ENCODE results near the gene BAHCC1. TPM values are rescaled to one million over a fixed set of nuclear protein-coding genes. Genes with fewer than 3 reads are reported as not detected.

The BAHCC1 gene
- total RNA-seq, 1 donor from 2014 or later, result 61.3 TPM

DNA sequence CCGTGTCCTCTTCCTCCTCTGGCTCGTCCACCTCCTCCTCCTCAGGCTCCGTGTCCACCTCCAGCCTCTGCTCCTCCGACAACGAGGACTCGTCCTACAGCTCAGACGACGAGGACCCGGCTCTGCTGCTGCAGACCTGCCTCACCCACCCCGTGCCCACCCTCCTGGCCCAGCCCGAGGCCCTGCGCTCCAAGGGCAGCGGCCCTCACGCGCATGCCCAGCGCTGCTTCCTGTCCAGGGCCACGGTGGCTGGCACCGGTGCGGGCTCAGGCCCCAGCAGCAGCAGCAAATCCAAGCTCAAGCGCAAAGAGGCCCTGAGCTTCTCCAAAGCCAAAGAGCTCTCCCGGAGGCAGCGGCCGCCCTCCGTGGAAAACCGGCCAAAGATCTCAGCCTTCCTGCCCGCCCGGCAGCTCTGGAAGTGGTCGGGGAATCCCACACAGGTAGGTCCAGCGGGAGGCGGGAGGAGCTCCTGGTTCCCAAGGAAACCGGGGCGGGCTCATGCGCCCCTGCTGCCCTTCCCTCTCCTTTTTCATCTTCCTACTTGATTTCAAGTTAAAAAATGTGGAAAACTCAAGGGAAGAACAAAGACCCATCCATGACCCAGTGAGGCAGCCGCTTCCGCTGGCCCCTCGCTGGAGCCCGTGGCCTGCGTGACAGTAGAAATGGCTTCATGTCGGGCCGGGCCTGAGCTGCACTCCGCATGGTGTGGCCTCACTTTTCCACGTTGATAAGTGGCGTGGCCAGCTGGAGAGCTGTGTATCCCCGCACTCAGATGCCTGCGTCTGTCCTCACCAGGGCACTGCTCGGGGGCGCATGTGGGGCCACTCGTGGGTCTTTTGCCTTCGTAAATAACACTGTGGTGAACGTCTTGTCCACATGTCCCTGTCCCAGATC lies 66.6 kb downstream of the BAHCC1 start:
- no peaks in the 10 kb centered on the region for H3K9me3 Mint-ChIP-seq
- H3K4me1 Mint-ChIP-seq, result peaks cover 17% of the 10 kb centered on the region
- DNase-seq (ENCODE audit: low read depth, low spot score), result no peak
- peaks cover 5% of the 10 kb centered on the region for H3K36me3 Mint-ChIP-seq (ENCODE audit: low read depth)
- no peak overlapping the region for H3K27ac Mint-ChIP-seq (ENCODE audit: unreplicated experiment)
- H3K4me3 Mint-ChIP-seq, result no peak overlapping the region
- TF ChIP-seq, protein P1, sequence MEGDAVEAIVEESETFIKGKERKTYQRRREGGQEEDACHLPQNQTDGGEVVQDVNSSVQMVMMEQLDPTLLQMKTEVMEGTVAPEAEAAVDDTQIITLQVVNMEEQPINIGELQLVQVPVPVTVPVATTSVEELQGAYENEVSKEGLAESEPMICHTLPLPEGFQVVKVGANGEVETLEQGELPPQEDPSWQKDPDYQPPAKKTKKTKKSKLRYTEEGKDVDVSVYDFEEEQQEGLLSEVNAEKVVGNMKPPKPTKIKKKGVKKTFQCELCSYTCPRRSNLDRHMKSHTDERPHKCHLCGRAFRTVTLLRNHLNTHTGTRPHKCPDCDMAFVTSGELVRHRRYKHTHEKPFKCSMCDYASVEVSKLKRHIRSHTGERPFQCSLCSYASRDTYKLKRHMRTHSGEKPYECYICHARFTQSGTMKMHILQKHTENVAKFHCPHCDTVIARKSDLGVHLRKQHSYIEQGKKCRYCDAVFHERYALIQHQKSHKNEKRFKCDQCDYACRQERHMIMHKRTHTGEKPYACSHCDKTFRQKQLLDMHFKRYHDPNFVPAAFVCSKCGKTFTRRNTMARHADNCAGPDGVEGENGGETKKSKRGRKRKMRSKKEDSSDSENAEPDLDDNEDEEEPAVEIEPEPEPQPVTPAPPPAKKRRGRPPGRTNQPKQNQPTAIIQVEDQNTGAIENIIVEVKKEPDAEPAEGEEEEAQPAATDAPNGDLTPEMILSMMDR (conservative IDR thresholded peaks at IDR 0.05), result no peak
- H3K27me3 Mint-ChIP-seq (ENCODE audit: low read depth), result peaks cover 4% of the 10 kb centered on the region

DNA sequence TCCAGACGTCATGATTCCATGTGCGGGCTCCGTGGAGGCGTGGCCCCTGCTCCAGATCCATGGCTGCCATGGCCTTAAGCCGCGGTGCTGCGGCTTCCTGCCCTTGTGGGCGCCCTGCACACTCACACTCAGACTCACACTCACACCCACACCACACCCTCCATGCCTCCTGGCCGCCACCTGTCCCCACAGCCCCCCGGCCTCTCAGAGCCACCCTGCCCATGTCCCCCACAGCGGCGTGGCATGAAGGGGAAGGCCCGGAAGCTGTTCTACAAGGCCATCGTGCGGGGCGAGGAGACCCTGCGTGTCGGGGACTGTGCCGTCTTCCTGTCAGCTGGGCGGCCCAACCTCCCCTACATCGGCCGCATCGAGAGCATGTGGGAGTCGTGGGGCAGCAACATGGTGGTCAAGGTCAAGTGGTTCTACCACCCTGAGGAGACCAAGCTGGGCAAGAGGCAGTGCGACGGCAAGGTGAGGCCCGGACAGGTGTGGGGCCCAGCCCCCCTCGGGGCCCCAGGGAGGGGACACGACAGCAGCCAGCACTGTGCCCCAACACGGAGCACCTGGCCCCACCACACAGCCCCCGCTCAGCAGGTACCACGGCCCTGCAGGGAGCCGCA lies 67.4 kb downstream of the BAHCC1 start:
- Mint-ChIP-seq H3K4me3 (no peak overlapping the region), H3K27ac (ENCODE audit: unreplicated experiment) (no peak overlapping the region), H3K27me3 (ENCODE audit: low read depth) (no peaks in the 10 kb centered on the region), H3K36me3 (ENCODE audit: low read depth) (peaks cover 5% of the 10 kb centered on the region), H3K4me1 (peaks cover 13% of the 10 kb centered on the region), H3K9me3 (no peaks in the 10 kb centered on the region)
- TF ChIP-seq, protein P1 (conservative IDR thresholded peaks at IDR 0.05), result no peak
- no peak for DNase-seq (ENCODE audit: low read depth, low spot score)

DNA sequence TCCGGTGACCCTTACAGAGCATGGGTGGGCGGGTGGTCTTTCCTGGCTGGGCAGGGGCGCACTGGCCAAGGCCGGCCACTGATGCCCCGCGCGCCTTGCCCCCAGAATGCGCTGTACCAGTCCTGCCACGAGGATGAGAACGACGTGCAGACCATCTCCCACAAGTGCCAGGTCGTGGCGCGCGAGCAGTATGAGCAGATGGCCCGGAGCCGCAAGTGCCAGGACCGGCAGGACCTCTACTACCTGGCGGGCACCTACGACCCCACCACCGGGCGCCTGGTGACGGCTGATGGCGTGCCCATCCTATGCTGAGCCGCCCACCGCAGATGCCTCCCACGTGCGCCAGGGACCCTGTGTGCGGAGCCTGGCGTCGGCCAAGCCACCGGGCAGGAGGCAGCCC lies 68.2 kb downstream of the BAHCC1 start:
- no peak overlapping the region for H3K4me3 Mint-ChIP-seq
- H3K36me3 Mint-ChIP-seq (ENCODE audit: low read depth), result peaks cover 5% of the 10 kb centered on the region
- no peaks in the 10 kb centered on the region for H3K9me3 Mint-ChIP-seq
- H3K27ac Mint-ChIP-seq (ENCODE audit: unreplicated experiment), result no peak overlapping the region
- no peaks in the 10 kb centered on the region for H3K27me3 Mint-ChIP-seq (ENCODE audit: low read depth)
- no peak for DNase-seq (ENCODE audit: low read depth, low spot score)
- peaks cover 17% of the 10 kb centered on the region for H3K4me1 Mint-ChIP-seq
- TF ChIP-seq, protein P1 (conservative IDR thresholded peaks at IDR 0.05), result no peak

DNA sequence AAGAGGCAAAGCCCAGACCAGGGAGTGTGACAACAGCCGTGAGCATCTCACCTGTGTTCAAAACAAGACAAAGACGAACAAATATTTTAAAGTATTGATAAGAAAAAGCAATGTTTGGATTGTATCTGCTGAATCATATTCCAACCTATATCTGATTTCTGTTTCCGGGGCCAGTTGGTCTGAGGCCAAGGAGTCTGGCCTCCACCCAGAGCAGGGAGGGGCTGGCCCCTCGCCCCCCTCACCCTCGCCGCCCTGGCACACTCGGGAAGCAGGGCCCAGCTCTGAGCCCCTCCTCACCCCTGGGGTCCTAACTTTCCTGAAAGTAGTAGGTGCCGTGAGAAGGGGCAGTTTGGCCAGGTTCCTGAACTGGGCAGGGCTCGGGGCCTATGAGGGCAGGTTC lies 69.3 kb downstream of the BAHCC1 start:
- TF ChIP-seq, protein P1 (conservative IDR thresholded peaks at IDR 0.05), result no peak
- Mint-ChIP-seq H3K9me3 (no peaks in the 10 kb centered on the region), H3K27me3 (ENCODE audit: low read depth) (no peaks in the 10 kb centered on the region), H3K4me1 (peaks cover 21% of the 10 kb centered on the region), H3K4me3 (peak overlapping the region; percentile 22), H3K36me3 (ENCODE audit: low read depth) (peaks cover 5% of the 10 kb centered on the region), H3K27ac (ENCODE audit: unreplicated experiment) (peak overlapping the region; percentile 50)
- DNase-seq (ENCODE audit: low read depth, low spot score), result no peak

DNA sequence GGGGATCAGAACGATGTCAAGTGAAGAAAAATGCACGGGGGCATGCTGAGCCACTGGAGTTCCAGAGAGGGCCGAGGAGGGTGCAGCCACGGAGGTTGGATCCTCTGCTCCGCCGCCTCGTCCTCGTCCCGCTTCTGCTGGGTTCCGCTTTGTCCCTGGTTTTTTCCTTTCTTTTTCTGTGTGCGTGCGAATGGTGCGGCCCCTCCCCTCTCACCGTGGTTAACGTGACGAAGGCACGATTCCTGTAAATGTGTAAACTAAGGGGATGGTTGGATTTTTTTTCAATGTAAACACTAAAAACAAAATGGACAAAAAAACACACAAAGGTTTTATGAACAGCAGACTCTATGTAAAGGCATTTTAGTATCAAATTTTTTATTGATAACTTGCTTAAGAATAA lies 70.7 kb downstream of the BAHCC1 start:
- H3K9me3 Mint-ChIP-seq, result no peaks in the 10 kb centered on the region
- no peak for DNase-seq (ENCODE audit: low read depth, low spot score)
- TF ChIP-seq, protein P1 (conservative IDR thresholded peaks at IDR 0.05), result no peak
- peak overlapping the region; percentile 91 for H3K27ac Mint-ChIP-seq (ENCODE audit: unreplicated experiment)
- H3K4me1 Mint-ChIP-seq, result peaks cover 29% of the 10 kb centered on the region
- H3K36me3 Mint-ChIP-seq (ENCODE audit: low read depth), result peaks cover 5% of the 10 kb centered on the region
- peak overlapping the region; percentile 13 for H3K4me3 Mint-ChIP-seq
- H3K27me3 Mint-ChIP-seq (ENCODE audit: low read depth), result no peaks in the 10 kb centered on the region
